Right ventricle myocardium inferior (tissue), 1 donor: Measurements from ENCODE around the gene OR5H1. TPM values are rescaled to one million over a fixed set of nuclear protein-coding genes. Genes with fewer than 3 reads are reported as not detected.

Source experiments
- ATAC-seq: fragments of 200-7000 bp; cut with Tn5 transposase; one replicate; pipeline ENCODE4 v1.9.1; 2020; ENCODE audit warnings: mild to moderate bottlenecking, moderate library complexity
- DNase-seq: peaks from one replicate; pipeline ENCODE4 v3.0.0; 2021; ENCODE audit errors: missing footprints
- intact Hi-C: fragments of 100-400 bp; cut with DNase I; formaldehyde crosslinking; loops from one replicate; pipeline ENCODE4 v1.11.0; 2022
- total RNA-seq: library from RNA; stranded (reverse); fragmentation: NEBNext Ultra II Directional; extraction: Animal tissue kit (Norgen Biotek cat#: 25700); gene quantifications from one replicate; pipeline ENCODE4 v1.2.1, GENCODE V29; 2021
- donor health status: DM: no; HTN: yes; CAD: no; lungs with severe emphysema.

OR5H1 gene
- total RNA-seq, 1 donor from 2014 or later = not detected

DNA sequence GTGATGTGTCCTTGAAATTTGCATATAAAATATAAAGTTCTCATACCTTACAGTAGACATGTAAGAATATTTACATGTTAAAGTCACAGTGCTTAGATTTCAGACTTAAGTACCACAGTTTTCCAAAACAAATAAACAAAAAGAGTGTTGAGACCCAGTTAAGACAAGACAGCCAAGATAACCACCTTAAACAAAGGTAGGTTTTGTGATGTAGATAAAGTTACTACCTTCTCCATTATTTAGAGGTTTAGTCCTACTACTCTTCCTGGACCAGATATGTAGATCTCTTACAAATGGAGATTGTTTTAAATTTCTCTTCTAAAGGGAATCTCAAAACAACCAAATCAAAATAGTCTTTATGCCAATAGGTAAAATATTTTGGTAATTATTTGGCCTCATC lies 51.7 kb downstream of the OR5H1 start:
- ATAC-seq = no peak
- no peak for DNase-seq
- intact Hi-C loops = no loop called here

GRCh38 chr3:98185180-98185579 lies 54.7 kb downstream of the OR5H1 start:
- DNase-seq = no peak
- ATAC-seq = no peak
- intact Hi-C loops = no loop called here

Other genes starting within 250 kb of the OR5H1 start
- 13.2 TPM for gene RIOX2, start 158.3 kb upstream of the OR5H1 start, total RNA-seq
- not detected for gene GABRR3, start 95.4 kb upstream of the OR5H1 start, total RNA-seq
- not detected for gene OR5AC2, start 43.5 kb upstream of the OR5H1 start, total RNA-seq
- not detected for gene OR5H14, start 16.8 kb downstream of the OR5H1 start, total RNA-seq
- not detected for gene OR5H15, start 36.0 kb downstream of the OR5H1 start, total RNA-seq
- not detected for gene OR5H6, start 133.5 kb downstream of the OR5H1 start, total RNA-seq
- not detected for gene OR5H2, start 151.8 kb downstream of the OR5H1 start, total RNA-seq
- not detected for gene OR5K4, start 223.1 kb downstream of the OR5H1 start, total RNA-seq